HG03139 (cell line): ENCODE measurements around the gene GRWD1.
"Not testable (repeated sequence)": the region's sequence is repeated elsewhere in the genome, so short reads cannot be mapped to it uniquely, and the experiment has no call there.

Source experiments
- ATAC-seq: cut with Tn5 transposase; IDR thresholded peaks from one replicate; pipeline ENCODE4 v1.9.1; 2021; ENCODE audit not compliant: unreplicated experiment

The GRWD1 gene

DNA sequence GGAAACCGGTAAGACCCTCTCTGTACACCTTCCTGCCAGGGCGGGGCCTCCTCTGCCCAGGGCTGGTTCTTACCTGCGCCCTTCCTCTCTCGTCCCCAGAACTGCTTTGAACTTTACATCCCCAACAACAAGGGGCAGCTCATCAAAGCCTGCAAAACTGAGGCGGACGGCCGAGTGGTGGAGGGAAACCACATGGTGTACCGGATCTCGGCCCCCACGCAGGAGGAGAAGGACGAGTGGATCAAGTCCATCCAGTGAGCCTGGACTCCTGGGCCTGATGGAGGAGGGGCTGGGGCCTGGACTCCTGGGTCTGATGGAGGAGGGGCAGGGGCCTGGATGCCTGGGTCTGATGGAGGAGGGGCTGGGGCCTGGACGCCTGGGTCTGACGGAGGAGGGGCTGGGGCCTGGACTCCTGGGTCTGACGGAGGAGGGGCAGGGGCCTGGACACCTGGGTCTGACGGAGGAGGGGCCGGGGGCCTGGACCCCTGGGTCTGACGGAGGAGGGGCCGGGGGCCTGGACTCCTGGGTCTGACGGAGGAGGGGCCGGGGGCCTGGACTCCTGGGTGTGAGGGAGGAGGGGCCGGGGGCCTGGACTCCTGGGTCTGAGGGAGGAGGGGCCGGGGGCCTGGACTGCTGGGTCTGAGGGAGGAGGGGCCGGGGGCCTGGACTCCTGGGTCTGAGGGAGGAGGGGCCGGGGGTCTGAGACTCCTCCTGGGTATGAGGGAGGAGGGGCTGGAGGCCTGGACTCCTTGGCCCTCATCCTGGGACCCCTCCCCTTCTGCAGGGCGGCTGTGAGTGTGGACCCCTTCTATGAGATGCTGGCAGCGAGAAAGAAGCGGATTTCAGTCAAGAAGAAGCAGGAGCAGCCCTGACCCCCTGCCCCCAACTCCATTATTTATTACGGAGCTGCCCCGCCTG, 32.8 kb downstream of the GRWD1 start:
- ATAC-seq: no peak

DNA sequence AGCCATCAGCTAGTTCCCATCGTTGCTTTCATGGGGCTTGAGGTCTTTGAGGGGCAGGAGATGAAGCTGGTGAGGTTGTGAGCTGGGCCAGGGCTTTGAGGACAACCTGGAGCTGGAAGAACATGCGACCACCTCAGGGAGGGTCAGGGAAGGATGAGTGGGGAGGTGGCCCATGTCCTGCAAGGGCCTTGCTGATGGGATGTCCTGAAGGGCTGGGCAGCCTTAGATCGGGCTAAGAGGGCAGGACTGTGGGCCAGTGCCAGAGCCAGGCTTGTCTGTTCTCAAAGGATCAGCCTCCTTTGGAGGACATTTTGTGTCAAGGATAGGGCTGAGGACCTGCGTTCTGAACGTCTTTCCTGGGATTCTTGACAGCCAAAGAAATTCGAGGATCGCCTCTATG, 33.9 kb downstream of the GRWD1 start:
- ATAC-seq: no peak

DNA sequence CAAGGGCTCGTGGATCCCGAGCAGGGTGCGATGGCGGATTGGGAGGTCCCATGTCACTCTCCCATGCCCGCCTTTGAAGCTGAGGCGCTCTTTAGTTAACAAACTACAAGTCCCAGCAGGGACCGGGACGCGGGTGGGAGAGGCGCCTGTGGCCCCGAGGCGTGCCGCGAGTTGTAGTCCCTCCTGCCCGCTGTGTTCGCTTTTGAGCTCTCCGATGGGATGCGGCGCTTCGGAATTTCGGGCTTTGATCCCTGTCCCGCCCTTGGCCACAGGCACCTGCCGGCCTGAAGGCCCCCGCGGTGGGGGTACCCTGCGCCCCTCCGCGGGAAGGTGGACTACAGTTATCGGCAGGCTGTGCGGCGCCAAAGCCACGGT, 34.4 kb downstream of the GRWD1 start:
- ATAC-seq: no peak

DNA sequence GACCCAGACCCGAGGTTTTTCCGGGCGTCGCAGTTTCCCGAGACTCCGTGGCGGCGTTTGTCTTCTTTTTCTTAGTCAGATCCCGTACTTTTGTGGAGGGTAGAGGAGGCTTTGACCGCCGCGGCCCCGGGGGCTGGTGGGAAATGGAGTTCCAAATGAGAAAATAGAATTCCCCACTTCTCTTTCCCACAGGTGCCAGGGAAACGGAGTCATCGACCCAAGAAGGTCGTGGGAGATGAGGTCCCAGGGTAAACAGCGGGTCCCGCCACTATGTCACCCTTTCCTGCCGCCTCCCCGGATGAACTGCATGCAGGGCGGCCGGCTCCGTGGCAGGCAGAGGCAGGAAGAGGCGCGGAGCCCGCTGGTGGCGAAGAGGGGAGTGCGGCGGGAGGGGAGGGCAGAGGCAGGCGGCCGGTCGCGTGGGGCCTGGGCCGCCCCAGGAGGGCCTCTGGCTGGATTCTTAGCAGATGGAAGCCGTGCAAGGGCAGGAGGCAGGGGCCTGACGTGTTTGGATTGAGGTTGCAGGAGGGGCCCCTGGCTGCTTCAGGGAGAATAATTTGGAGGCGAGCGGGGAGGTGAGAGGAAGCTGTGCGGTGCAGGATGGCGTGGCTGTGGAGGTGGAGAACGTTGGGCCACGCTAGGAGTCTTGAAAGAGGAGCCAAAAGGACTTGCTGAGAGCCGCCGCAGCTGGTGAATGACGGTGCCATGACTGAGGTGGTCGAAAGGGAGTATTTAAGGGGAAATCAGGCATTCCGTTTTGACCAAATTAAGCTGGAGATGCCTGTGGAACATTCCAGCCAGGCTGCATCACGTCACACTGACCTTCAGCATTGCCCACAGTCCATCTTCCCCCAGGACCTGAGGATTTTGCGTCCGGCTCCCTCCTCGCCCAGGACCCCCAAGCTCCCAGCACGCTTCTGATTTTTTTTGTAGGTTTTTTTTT, 35.0 kb downstream of the GRWD1 start:
- ATAC-seq: no peak

DNA sequence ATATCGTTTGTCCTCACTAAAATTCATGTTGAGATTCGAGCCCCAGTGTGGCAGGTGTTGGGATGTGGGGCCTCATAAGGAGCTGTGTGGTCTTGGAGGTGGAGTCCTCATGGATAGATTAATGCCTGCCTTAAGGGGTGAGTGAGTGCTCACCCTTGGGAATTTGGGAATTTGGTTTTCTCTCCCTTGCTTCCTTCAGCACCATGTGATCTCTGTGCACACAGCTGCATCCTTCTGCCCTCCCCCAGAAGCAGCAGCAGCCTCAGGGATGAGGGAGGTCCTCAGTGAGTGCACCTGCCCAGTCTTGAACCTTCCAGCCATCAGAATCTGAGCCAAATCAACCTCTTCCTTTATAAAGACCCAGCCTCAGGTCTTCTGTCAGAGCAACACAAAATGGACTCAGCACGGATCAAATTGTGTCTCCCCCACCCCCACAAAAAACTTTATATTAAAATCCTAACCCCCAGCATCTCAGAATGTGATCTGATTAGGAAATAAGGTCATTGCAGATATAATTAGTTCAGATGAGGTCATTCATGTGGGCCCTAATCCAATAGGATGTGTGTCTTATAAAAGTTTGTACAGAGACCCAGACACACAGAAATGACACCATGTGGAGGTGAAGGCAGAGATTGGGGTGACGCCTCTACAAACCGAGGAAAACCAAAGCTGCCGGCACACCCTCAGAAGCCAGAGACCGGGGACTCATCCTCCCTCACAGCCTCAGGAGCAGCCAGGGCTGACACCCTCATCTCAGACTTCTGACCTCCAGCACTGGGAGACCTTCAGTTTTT, 36.3 kb downstream of the GRWD1 start:
- no peak for ATAC-seq

DNA sequence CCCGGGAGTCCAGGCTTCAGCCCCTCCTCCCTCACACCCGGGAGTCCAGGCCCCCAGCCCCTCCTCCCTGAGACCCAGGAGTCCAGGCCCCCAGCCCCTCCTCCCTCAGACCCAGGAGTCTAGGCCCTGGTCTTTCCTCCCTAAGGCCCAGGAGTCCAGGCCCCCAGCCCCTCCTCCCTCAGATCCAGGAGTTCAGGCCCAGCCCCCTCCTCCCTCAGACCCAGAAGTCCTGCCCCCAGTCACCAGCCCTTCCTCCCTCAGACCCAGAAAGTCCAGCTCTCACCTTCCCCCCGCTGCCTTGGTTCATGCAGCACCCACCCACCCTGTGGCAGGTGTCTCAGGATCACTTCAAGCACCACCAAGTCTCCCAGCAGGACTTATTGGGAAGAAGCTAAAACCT, 37.5 kb downstream of the GRWD1 start:
- ATAC-seq: no peak

DNA sequence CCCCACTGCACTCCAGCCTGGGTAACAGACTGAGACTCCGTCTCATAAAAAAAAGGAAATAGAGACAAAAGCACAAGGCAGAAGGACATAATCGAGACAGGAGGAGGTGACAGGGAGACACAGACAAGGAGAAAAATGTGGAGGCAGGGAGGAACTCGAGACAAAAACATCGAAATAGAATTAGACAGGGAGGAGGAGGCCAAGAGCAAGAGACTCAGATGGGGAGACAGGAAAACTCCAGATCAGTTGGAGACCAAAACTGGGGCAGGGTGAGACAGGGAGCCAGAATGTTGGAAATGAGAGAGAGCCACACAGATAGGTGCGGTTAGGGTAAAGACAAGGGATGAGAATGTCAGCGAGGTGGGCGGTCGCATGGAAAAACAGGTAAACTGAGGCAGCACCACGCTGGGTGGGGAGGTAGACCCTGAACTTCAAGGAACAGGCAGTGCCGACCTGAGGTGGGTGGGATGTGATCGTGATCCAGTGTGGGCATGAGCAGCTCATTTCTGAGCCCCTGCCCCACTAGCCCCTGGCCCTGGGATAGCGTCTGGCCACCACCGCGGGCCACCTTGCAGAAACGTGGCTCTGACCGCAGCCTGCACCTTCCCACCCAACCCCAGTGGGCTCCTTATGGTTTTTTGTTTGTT, 38.6 kb downstream of the GRWD1 start:
- no peak for ATAC-seq

DNA sequence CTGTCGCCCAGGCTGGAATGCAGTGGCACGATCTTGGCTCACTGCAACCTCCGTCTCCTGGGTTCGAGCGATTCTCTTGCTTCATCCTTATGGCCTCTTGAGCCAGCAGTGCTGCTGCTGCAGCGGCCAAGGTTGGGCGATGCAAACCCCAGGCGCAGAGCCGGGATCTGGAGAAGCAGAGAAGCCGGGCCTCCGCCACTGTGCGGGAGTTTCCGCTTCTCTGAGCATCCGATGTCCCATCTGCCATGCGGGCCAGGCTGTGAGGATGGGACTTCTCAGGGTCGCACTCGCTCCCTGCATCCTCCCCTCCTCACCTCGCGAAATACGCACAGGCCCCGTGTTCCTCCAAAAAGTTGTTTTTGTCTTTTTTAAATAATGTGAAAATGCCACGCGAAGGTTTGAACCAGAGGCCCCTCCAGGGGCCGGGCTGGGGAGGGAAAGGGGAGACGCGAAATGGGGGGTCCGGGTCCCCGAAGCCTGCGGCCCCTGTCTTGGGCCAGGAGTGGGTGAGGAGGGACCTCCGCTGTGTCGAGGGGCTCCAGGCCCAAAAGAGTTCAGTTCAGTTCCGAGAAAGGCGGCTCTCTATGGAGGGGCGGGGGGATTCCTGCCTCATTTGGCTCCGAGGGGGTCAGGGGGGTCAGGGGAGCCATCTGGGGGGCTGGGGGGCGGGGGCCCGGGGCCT, 39.3 kb downstream of the GRWD1 start:
- no peak for ATAC-seq

DNA sequence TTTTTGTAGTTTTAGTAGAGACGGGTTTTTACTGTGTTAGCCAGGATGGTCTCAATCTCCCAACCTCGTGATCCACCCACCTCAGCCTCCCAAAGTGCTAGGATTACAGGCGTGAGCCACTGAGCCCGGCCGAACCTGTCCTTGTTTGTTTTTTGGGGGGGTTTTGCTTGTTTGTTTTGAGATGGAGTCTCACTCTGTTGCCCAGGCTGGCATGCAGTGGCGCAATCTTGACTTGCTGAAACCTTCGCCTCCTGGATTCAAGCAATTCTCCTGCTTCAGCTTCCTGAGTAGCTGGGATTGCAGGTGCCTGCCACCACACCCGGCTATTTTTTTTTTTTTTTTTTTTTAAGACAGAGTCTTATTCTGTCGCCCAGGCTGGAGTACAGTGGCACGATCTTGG, 40.9 kb downstream of the GRWD1 start:
- ATAC-seq: not testable (repeated sequence)

DNA sequence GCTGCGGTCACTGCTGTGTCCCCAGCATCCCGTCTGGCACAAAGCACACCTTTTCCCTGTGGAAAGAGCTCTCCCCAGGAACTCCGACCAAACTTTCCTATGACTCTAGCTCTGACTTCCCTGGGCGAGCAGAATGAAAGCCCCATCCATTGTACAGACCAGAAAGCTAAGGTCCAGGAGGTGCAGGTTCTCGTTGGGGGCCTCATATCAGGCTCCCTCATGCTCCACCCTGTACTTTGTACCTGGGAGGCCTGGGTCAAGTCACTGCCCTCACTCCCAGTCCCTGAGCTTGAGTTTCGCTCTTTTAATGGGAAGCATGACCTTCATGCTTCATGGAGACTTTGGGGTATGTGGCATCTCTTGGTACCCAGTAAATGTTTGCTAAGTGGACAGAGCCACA, 41.8 kb downstream of the GRWD1 start:
- no peak for ATAC-seq

DNA sequence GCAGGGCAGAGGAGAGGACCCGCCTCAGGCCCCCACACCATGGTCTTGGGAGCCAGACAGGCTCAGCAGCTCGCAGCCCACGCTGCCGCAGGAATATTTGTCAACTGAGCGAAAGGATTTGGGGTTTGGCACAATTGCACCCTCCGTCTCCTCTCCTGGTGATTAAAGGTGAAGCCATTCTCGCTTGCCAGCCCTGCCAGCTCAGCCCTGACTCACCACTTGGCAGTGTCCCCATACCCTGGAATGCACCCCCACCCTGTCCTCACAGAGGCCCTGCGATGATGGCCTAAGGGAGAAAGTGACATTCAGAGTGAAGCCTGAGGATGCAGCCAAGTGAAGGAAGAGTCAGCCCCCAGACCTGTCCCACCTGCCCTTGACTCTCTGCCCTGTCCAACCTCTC, 42.2 kb downstream of the GRWD1 start:
- no peak for ATAC-seq

DNA sequence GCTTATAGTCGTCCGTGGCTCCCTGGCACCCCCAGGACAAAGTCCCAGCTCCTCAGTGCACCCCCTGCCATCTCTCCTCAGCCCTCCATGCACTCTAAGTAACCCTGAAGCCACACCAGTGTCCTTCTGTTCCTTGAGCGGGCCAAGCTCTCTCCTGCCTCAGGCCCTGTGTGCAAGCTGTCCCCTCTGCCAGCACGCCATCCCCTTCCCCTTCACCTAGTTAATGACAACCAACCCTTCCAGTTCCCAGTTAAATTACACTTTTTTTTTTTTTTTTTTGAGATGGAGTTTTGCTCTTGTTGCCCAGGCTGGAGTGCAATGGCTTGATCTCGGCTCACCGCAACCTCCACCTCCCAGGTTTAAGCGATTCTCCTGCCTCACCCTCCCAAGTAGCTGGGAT, 42.7 kb downstream of the GRWD1 start:
- ATAC-seq: not testable (repeated sequence)

DNA sequence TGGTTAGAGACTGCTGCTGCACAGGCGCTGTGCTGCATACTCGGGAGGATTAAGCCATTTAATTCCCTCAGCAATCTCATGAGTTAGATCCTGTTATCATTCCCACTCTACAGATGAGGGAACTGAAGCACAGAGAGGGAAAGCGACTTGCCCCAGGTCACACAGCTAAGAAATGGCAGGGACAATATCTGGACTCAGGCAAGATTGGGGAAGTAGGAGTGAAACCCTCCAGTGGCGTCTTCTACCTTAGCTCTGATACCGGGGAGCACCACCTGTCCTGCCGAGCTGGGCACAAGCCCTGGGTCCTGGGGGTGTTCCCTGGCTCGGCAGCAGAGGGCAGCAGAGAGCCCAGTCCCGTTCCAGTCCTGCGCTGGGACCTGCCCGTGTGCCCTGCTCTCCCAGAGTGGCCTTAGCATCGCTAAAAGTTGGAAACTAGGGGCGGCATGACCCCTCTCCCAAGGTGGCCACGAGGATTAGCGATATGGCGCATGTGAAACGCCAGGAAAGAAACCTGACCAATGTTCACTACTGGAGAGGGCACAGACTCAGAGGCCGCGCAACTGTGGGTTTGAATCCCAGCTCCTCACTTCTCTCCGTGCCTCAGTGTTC, 43.9 kb downstream of the GRWD1 start:
- ATAC-seq: no peak

DNA sequence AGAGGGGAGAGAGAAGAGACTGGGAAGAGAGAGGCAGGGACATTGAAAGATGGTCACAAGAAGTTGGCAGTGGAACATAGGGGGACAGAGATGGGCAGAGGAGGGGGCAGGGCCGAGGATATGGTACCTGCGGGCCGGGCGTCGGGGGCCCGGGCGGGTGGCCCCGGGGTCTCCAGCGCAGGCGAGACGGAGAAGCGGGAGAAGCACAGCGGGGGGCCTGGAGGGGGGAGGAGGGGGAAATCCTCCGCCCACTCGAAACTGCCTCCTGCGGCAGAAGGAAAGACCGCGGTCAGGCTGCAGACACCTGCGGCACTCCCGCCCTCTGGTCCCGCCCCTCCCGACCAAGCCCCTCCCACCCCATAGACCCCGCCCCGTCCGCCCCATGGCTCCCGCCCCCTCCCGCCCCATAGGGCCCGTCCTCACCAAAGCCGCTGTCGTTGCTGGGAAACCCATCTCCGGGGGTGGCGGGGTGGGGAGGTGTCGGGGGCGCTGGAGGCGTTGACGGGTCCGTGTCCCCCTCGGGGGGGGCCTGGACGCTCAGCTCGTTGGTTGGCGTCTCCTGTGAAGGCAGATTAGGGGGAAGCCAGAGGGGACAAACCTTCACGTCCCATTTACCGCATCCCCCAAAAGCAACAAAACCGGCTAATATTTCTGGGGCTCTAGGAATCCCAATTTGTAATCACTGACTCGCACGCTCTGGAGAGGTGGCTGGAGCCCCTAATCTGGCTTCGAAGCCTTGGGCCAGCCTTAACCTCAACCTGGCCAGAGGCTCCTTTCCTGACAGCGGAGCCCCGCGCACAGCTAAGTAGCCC, 45.4 kb downstream of the GRWD1 start:
- no peak for ATAC-seq

DNA sequence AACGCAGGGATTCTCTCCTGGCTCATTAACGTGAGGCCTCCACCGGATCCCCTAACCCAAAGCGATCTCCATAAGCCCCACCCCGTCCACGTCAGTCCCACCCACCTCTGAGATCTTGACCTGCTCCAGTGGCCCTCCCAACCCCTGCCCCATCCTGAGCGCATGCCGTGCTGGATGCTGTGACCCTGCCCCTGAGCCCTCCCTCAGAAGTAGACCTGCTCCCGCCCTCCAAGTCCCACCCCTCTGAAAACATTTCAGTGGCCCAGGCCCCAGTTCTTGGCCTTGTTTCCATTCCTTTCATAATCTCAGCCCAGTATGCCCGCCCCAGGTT, 46.0 kb downstream of the GRWD1 start:
- ATAC-seq: no peak

DNA sequence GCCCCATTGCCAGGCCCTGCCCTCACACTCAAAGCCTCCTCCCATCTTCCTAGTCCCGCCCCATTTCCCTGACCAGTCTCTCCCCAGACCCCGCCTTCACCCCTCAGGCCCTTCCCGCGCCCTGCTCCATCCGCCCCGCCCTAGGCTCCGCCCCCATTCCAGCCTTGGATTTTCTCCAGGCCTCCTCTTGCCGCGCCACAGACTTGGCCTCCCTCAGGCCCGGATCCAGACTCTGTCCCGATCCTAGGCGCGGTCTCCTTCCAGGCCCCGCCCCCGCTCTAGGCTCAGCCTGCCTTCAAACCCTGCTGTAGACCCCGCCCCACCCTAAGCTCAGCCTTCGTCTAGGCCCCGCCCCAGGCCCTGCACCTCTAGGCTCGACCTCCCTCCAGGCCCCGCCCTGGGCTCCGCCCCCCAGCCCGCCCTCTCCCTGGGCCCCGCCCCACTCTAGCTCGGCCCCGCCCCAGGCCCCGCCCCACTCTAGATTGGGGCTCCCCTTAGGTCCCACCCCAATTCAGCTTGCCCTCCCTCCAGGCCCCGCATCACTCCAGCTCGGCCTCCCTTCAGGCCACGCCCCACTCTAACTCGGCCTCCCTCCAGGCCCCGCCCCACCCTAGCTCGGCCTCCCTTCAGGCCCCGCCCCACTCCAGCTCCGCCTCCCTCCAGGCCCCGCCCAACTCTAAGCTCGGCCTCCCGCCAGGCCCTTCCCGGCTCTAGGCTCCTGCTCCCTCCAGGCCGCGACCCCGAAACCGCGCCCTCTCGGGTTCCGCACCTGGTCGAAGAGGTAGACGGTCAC, 47.3 kb downstream of the GRWD1 start:
- ATAC-seq: peak; percentile 58

DNA sequence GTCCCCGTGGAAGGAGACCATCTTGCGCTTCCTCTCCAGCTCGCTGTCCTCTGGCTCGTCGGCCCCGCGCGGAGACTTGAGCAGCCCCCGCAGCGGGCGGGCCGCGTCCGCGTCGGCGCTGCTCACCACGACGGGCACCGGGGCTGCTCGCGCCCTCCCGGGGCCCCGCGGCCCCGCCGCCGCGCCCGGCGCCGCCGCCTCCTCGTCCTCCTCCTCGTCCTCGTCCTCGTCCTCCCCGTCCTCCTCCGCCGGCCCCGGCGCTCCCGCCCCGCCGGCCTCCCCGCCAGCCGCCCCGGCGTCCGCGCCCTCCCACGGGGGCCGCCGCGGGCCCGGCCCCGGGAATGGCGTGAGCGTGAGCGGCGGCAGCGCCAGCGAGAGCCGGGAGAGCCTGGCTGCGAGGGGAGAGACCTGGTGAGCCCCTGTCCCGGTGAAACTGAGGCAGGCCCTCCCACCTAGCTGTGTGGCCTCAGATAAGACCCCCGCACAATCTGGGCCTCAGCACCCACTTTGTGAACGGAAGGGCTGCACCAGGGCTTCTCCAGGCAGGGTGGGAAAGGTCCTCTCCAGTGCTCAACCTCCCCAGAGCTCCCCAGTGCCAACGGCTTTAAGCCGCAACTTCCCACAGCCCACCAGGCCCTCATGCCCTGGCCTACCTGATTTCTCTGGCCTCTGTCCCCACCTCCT, 48.1 kb downstream of the GRWD1 start:
- no peak for ATAC-seq

DNA sequence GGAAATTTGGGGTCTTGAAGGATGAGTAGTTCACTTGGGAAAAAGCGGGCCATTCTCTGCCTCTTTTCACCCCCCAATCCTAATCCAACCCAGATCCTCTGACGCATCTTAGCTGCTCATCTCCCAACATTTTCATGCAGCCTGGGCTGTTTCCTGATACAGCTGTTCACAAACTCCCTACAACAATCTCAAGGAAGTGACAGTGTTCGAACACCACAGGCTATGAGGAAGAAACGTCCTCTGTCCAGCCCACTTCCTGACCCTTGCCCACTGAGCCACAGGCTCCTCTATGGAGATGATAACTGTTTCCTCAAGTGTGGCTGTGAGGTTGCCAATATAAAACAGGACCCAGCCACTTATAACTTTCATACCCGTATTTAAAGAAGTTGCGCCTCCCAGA, 49.6 kb downstream of the GRWD1 start:
- no peak for ATAC-seq
